CD14-positive monocyte (primary cell): ENCODE results near the gene CCND3. TPM values are rescaled to one million over a fixed set of nuclear protein-coding genes. Genes with fewer than 3 reads are reported as not detected.

Source experiments
- DNase-seq, 3 donors: peaks; one replicate each; pipeline ENCODE4 v3.0.0-alpha.2; 2011 to 2022
- H2AFZ ChIP-seq: 2 replicates; pipeline ENCODE4 v1.6.0; 2012; ENCODE audit warnings: mild to moderate bottlenecking, low read depth, low read length, inconsistent platforms; ENCODE audit not compliant: insufficient read depth, poor library complexity, severe bottlenecking
- H3K27ac ChIP-seq, 2 donors: 1 replicate in 1 of 2; 2 replicates in 1 of 2; pipeline ENCODE4 v1.5.1; 2012 to 2013; ENCODE audit warnings: low read length in 2 of 2, control low read depth in 1 of 2, inconsistent platforms in 1 of 2, low read depth in 1 of 2, mild to moderate bottlenecking in 1 of 2
- H3K27me3 ChIP-seq, 2 donors: one replicate each; pipeline versions ENCODE4 v1.6.0 to v1.6.1; 2011 to 2013; ENCODE audit warnings: low read length in 2 of 2; ENCODE audit not compliant: control insufficient read depth in 2 of 2, insufficient read depth in 2 of 2
- H3K36me3 ChIP-seq, 2 donors: replicated peaks in 1 of 2; 1 replicate in 1 of 2; 2 replicates in 1 of 2; pipeline versions ENCODE4 v1.5.1 to v1.6.1; 2012 to 2013; ENCODE audit warnings: low read length in 2 of 2, control low read depth in 1 of 2, inconsistent platforms in 1 of 2, mild to moderate bottlenecking in 1 of 2; ENCODE audit not compliant: insufficient read depth in 2 of 2, control insufficient read depth in 1 of 2
- H3K4me1 ChIP-seq, 2 donors: 1 replicate in 1 of 2; 2 replicates in 1 of 2; pipeline versions ENCODE4 v1.5.1 to v1.6.1; 2012 to 2013; ENCODE audit warnings: low read length in 2 of 2, control low read depth in 1 of 2, inconsistent platforms in 1 of 2, mild to moderate bottlenecking in 1 of 2, moderate library complexity in 1 of 2; ENCODE audit not compliant: insufficient read depth in 2 of 2, control insufficient read depth in 1 of 2
- H3K4me2 ChIP-seq: replicated peaks from 2 replicates; pipeline ENCODE3; 2012; ENCODE audit warnings: low read length, moderate library complexity, mild to moderate bottlenecking; ENCODE audit not compliant: poor library complexity, severe bottlenecking; ENCODE audit errors: extremely low read depth
- H3K4me3 ChIP-seq, 3 experiments: fragments of 200-600 bp in 1 of 3; sonication (generic) in 1 of 3; replicated peaks in 1 of 3; 1 replicate in 2 of 3; 2 replicates in 1 of 3; pipeline ENCODE4 v1.5.1; 2011 to 2013; ENCODE audit warnings: low read length in 3 of 3, mild to moderate bottlenecking in 3 of 3, control low read depth in 2 of 3, low read depth in 2 of 3, inconsistent platforms in 1 of 3, moderate library complexity in 1 of 3
- H3K79me2 ChIP-seq: 2 replicates; pipeline ENCODE4 v1.6.0; 2012; ENCODE audit warnings: mild to moderate bottlenecking, control low read depth, inconsistent platforms, low read length, moderate library complexity; ENCODE audit not compliant: insufficient read depth
- H3K9ac ChIP-seq: 2 replicates; pipeline ENCODE4 v1.6.0; 2017; ENCODE audit warnings: low read length, mild to moderate bottlenecking; ENCODE audit not compliant: insufficient read depth, poor library complexity, severe bottlenecking
- H3K9me3 ChIP-seq, 2 donors: replicated peaks in 1 of 2; 1 replicate in 1 of 2; 2 replicates in 1 of 2; pipeline versions ENCODE4 v1.5.1 to v1.6.1; 2012 to 2013; ENCODE audit warnings: low read length in 2 of 2, control low read depth in 1 of 2; ENCODE audit not compliant: control insufficient read depth in 1 of 2, insufficient read depth in 1 of 2
- H4K20me1 ChIP-seq: 2 replicates; pipeline ENCODE4 v1.6.0; 2012; ENCODE audit warnings: mild to moderate bottlenecking, low read length, control low read depth, moderate library complexity; ENCODE audit not compliant: insufficient read depth
- H3K27ac Mint-ChIP-seq, 7 donors: one replicate each; pipeline ENCODE4 v1.8.0; 2020; ENCODE audit warnings: mild to moderate bottlenecking in 7 of 7, mixed read lengths in 7 of 7, moderate library complexity in 6 of 7, inconsistent platforms in 2 of 7
- H3K27me3 Mint-ChIP-seq, 3 donors: one replicate each; pipeline ENCODE4 v1.8.0; 2021 to 2022; ENCODE audit warnings: low read depth in 3 of 3, mild to moderate bottlenecking in 3 of 3, mixed read lengths in 3 of 3, moderate library complexity in 3 of 3, inconsistent platforms in 1 of 3
- H3K36me3 Mint-ChIP-seq, 2 donors: one replicate each; pipeline ENCODE4 v1.8.0; 2020; ENCODE audit warnings: mixed read lengths in 2 of 2, inconsistent platforms in 1 of 2, mild to moderate bottlenecking in 1 of 2
- H3K4me1 Mint-ChIP-seq: one replicate; pipeline ENCODE4 v1.8.0; 2020; ENCODE audit warnings: mild to moderate bottlenecking, mixed read lengths
- H3K4me3 Mint-ChIP-seq, 2 donors: one replicate each; pipeline ENCODE4 v1.8.0; 2020; ENCODE audit warnings: mild to moderate bottlenecking in 2 of 2, mixed read lengths in 2 of 2, moderate library complexity in 1 of 2
- H3K9me3 Mint-ChIP-seq, 7 donors: one replicate each; pipeline ENCODE4 v1.8.0; 2020 to 2022; ENCODE audit warnings: mixed read lengths in 7 of 7, mild to moderate bottlenecking in 6 of 7, moderate library complexity in 6 of 7, inconsistent platforms in 2 of 7
- CTCF ChIP-seq: fragments of 200-600 bp; IDR thresholded peaks from one replicate; pipeline ENCODE4 v1.8.0; 2022; ENCODE audit warnings: antibody characterized with exemption, mild to moderate bottlenecking
- WGBS: methylation state at CpG from one replicate; pipeline ENCODE4 v1.1.5; 2013; ENCODE audit warnings: missing lambda C conversion rate; ENCODE audit not compliant: insufficient coverage; 5-methylcytosine and 5-hydroxymethylcytosine counted together
- intact Hi-C, 2 donors: fragments of 100-400 bp; cut with micrococcal nuclease; formaldehyde crosslinking; loops; one replicate each; pipeline versions ENCODE4 v1.15.0 to v1.15.1; 2023
- polyA plus RNA-seq, 3 donors: library from polyadenylated mRNA; depleted of rRNA in 1 of 3; unstranded in 2 of 3; stranded (reverse) in 1 of 3; fragments of 300-500 nt in 2 of 3; fragments of >200 nt in 1 of 3; fragmentation: Illumina TruSeq in 2 of 3; gene quantifications; 1 replicate in 2 of 3; 2 replicates in 1 of 3; pipeline ENCODE4 v1.2.3, GENCODE V29; 2012 to 2021

CCND3 gene
- polyA plus RNA-seq, 3 donors, result 166 to 273 (median 259) TPM

GRCh38 chr6:41935685-41936072 lies 5.9 kb downstream of the CCND3 start:
- peak overlapping the region; percentile 47 to 81 for H3K27ac ChIP-seq
- H3K36me3 ChIP-seq, result peaks cover 59 to 68% of the 10 kb centered on the region in 2 donors
- peak overlapping the region; percentile 15 to 99 (median 98) for H3K27ac Mint-ChIP-seq
- no peaks in the 10 kb centered on the region for H3K9me3 Mint-ChIP-seq
- H3K4me1 Mint-ChIP-seq, result peaks cover 63% of the 10 kb centered on the region
- peak overlapping the region; percentile 19 for H3K9ac ChIP-seq
- peaks cover 57 to 88% of the 10 kb centered on the region in 2 donors for H3K36me3 Mint-ChIP-seq
- no peak for DNase-seq
- peaks cover 0 to 2% (median 0%) of the 10 kb centered on the region in 3 donors for H3K27me3 Mint-ChIP-seq
- H3K4me3 Mint-ChIP-seq, result no peak overlapping the region
- H3K4me2 ChIP-seq, result peak overlapping the region; percentile 98
- H4K20me1 ChIP-seq, result peaks cover 97% of the 10 kb centered on the region
- H3K4me1 ChIP-seq, result peaks cover 59 to 64% of the 10 kb centered on the region in 2 donors
- no peak for TF ChIP-seq CTCF
- H3K9me3 ChIP-seq, result no peaks in the 10 kb centered on the region
- 63% methylated on average over 6 of the region's 8 CpGs for WGBS
- H3K79me2 ChIP-seq, result peaks cover 68% of the 10 kb centered on the region
- peak overlapping the region in 1 of 3 experiments; percentile 97 for H3K4me3 ChIP-seq
- H2AFZ ChIP-seq, result no peak overlapping the region
- intact Hi-C loops, result loop anchor here (5.0 kb wide), 4 partner anchors 92 to 112 kb away; no protein-coding TSS in a partner anchor
- H3K27me3 ChIP-seq, result no peaks in the 10 kb centered on the region

GRCh38 chr6:41935193-41935574 lies 6.4 kb downstream of the CCND3 start:
- Histone ChIP-seq H3K4me3 (no peak overlapping the region), H3K9me3 (no peaks in the 10 kb centered on the region), H3K4me2 (no peak overlapping the region), H2AFZ (no peak overlapping the region), H3K79me2 (peaks cover 63% of the 10 kb centered on the region), H3K27me3 (no peaks in the 10 kb centered on the region), H3K4me1 (peaks cover 57 to 59% of the 10 kb centered on the region in 2 donors), H4K20me1 (peaks cover 97% of the 10 kb centered on the region), H3K9ac (no peak overlapping the region), H3K27ac (peak overlapping the region; percentile 47 to 81), H3K36me3 (peaks cover 64 to 73% of the 10 kb centered on the region in 2 donors)
- Mint-ChIP-seq H3K4me1 (peaks cover 59% of the 10 kb centered on the region), H3K9me3 (no peaks in the 10 kb centered on the region), H3K36me3 (peaks cover 58 to 88% of the 10 kb centered on the region in 2 donors), H3K4me3 (no peak overlapping the region), H3K27me3 (peaks cover 0 to 2% (median 0%) of the 10 kb centered on the region in 3 donors), H3K27ac (peak overlapping the region in 6 of 7 donors; percentile 12 to 99 (median 82))
- WGBS, result no CpG with 5 or more reads among the region's 1 CpG
- intact Hi-C loops, result loop anchor here (5.0 kb wide), 4 partner anchors 92 to 112 kb away; no protein-coding TSS in a partner anchor
- no peak for DNase-seq
- no peak for TF ChIP-seq CTCF
